Central memory CD4-positive, alpha-beta T cell (primary cell): ENCODE results near the gene CDK11B.
"Not testable (repeated sequence)": the region's sequence is repeated elsewhere in the genome, so short reads cannot be mapped to it uniquely, and the experiment has no call there.

ENCODE experiments used
- DNase-seq: peaks from one replicate; pipeline ENCODE4 v3.0.0; 2022
- total RNA-seq, 3 experiments: gene quantifications; one replicate each; lab custom pipeline; 2026; lab: John Stamatoyannopoulos, UW

CDK11B gene
- total RNA-seq: 38.9 to 81.2 (median 44.8) reads per million in 3 experiments

GRCh38 chr1:1658583-1659549 lies at the start of gene CDK11B:
Gene CDK11B (minus strand): TSS chr1:1659004. CDS start chr1:1657485, 1,519 bp downstream.
- DNase-seq: peak; percentile 98

DNA sequence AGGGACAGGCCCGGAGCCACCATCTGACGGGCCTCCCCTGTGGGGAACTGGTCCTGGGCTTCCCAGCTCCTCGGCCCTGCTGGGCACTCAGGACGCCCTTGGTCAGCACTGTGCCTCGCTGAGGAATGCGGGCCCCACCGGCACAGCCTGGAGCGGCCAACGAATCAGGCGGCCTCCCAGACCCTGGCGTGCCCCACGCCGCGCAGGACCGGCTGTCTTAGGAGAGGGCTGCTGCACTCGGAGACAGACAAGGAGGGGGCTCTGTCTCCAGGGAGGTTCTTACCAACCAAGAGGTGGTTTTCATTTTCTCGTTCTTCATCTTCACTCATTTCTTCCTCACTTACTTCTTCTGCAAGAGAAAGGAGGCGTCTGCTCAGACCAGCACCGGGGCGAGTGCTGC lies 49.1 kb upstream of the CDK11B start:
- not testable (repeated sequence) for DNase-seq

DNA sequence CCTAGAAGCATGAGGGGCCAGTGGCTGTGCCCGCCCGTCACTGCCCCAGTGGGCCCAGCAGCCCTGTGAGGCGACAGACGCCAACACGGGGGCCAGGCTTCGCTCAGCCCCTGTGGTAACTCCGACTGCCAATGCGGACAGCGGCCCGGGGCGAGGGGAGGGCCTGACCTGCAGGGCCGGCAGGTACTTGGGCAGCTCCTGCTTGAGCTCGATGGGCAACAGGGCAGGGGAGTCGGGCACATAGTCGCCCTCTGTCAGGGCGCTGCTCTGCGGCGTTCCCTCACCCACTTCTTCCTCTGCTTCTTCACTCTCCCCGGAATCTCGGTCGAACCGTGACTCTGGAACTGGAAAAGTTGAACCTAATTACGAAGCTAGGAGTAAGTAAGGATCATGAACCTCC lies 48.4 kb upstream of the CDK11B start:
- not testable (repeated sequence) for DNase-seq

DNA sequence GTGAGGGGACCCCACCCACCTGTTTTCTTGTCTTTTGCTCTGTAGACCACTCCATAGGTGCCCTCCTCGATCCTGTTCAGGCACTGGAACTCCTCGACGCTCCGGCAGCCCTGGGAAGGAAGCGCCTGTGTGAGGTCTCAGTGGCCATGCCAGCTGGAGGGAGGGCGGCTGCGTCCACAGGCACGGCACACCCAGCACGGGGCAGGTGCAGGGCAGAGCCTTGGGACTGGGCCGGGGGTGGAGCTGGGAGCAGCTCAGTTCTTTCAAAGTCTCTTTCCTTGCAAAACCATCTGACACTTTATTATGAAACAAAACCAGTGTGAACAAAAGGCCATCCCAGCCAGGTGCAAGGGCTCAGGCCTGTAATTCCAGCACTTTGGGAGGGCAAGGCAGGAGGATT lies 46.8 kb upstream of the CDK11B start:
- DNase-seq: not testable (repeated sequence)

DNA sequence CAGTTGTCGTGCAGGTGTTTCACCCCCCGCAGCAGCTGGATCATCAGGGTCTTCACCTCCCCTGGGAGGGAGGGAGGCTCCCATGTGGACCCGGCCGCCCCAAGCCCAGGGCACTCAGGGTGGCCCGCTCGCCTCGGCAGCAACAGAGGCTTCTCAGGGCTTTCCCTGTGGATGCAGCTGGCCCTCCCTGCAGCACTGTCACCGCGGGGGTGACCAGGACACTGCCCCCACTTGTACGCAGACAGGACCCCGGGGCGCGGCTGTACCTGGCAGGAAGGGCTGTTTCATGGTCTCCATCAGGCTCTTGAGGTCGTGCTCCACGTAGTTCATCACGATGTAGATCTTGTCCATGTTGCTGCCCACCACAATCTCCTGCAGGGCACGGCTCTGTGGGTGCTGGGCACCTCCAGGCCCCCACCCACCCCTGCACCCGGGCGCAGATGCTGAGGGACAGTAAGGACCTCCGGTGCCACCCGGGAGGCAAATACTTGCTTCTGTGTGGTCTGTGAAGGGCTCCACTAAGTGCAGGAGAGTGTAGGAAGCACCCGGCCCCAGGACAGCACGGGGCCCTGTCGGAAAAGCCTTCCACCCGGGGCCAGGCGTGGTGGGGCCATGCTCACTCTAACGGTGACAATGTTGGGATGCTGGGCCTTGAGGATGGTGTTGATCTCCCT lies 45.6 kb upstream of the CDK11B start:
- not testable (repeated sequence) for DNase-seq

GRCh38 chr1:1703796-1704195 lies 45.0 kb upstream of the CDK11B start:
- no peak for DNase-seq

DNA sequence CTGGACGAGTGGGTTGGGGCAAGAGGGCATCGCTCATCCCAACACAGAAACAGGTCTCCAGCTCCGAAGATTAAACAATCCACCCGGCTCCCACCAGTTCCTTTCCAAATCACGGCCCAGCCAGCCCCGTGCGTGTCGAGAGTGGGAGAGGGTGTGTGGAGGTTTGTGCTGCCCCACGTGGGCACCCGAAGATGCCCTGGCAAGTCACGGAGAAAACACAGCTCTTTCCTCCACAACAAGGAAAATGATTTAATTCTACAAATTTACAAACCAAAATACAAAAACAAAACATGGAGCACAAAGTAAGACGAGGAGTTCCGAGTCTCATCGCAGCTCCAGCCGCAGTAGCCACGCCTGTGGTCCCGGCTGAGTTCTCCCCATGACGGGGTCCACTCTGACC lies 43.7 kb upstream of the CDK11B start:
- not testable (repeated sequence) for DNase-seq

DNA sequence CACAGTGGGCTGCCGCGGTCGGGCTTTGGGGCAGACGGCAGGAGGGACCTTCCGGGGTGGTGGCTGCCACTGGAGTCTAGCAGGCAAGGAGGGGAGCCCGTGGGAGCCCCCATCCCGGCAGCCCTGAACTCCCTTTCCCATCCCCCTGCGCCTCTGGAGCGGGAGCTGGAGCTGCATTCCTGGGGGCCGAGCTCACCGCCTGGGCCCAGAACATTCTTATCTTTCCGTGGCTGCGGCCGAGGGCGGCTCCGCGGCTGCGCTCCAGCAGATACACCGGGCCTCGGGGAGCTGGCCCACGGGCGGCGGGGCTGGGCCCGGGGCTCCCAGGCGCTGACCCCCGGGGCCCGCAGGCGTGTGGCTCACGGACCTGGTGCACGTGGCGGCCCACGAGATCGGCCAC lies 41.8 kb upstream of the CDK11B start:
- DNase-seq: not testable (repeated sequence)

DNA sequence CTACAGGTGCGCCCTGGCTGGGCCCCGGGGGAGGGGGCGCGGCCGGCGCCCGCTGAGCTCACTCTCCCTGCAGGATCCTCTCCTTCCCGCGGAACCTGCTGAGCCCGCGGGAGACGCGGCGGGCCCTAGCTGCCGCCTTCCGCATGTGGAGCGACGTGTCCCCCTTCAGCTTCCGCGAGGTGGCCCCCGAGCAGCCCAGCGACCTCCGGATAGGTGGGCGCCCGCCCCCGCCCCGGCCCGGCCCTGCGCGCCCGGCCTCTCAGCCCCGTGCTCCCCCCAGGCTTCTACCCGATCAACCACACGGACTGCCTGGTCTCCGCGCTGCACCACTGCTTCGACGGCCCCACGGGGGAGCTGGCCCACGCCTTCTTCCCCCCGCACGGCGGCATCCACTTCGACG lies 41.3 kb upstream of the CDK11B start:
- DNase-seq: not testable (repeated sequence)

- not testable (repeated sequence) for DNase-seq
These were observed 40.3 kb upstream of the CDK11B start for GRCh38 chr1:1699061-1699460.

DNA sequence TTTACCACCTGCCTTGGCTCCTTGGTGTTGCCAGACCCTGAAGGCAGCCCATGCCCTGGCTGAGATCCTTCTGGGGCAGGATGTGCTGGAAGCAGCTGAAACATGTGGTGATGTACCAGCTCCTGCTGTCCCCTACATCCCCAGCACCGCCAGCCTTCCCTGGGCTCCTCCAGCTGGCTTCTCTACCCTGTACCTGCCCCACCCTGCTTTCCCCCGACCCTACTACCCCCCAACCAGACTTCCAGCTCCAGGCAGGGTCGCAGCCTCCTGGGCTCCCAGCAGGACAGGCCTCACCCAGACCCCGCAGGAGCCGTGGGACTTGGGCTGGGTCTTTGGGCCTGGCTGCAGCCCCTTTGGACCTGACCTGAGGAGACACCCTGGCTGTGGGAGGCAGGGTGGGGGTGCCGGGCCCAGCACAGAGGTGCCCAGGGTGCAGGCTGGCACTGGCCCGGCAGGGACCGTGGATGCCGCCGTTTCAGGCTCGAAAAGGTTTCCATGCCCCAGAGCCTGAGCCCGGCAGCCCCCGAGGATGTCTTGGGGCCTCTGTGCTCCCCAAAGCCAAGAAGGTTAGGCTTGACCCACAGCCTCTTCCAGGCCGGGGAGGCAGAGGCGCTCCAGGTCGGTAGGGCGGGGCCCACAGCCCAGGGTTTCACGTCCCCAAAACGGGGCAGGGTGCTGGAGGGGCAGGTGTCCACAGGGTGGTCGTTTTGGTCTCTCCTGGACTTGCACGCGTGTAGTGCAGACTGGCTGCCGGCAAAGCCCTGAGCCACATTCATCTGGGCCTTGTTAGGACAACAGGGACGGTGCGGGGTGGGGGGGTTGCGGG lies 38.8 kb upstream of the CDK11B start:
- not testable (repeated sequence) for DNase-seq

DNA sequence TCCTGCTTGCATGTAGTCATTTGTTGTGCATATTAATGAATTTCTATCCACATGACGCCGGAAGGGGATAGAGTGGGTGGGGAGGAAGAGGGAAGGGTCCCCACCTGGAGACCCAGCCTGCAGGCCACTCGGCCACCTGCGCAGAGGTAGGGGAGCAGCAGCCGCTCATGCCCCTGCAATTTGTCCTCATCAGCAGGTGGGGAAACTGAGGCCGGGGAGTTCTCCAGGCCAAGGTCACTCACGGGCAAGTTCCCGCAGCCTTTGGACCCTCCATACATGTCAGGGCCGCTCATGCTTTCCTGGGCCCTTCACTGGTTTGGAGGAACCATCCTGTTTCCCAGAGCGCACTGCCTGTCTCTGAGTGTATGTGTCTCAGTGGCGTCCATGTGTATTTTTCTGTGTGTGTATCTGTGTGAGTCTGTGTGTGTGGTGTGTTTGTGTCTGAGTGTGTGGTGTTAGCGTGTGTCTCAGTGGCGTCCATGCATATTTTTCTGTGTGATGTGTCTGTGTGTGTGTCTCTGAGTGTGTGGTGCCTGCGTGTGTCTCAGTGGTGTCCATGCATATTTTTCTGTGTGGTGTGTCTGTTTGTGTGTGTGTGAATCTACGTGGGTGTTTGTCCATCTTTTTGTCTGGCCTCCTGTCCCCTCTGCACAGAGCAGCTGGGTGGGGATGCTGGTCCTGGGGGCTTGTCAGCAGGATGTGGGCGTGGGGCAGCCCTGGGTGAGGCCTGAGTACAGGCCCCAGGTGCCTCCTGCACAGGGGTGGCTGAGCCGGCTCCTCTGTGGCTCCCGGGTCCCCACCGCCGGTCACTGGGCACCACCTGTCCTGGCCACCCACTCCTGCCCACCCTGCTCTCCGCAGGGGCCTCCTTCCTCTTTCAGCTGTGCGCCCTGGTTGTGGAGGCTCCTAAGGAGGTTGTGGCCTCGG lies 37.9 kb upstream of the CDK11B start:
- not testable (repeated sequence) for DNase-seq

- peak; percentile 97 for DNase-seq
These were observed 34.2 kb upstream of the CDK11B start, which contains the start of gene SLC35E2B for GRCh38 chr1:1692714-1693647. Gene SLC35E2B (minus strand): TSS chr1:1692795. CDS start chr1:1676699, 16,096 bp downstream.

DNA sequence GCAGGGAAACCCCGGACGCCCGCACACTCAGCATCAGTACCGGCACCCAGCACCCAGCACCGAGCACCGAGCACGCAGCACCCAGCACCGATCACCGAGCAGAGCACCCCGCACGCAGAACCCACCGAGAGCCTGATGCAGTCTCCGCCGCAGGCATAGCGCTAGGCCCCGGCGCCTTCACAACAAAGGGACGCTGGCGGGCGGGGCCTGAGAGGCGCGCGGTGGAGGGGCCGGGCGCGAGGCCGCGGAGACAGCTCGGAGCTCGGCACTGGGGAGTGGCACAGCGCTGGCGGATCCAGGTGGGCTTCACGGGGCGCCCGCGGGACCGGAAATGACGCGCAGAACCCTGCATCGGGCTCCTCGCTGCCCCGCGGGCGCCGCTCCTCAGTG lies 33.5 kb upstream of the CDK11B start:
- DNase-seq: not testable (repeated sequence)

GRCh38 chr1:1691443-1691842 lies 32.6 kb upstream of the CDK11B start:
- not testable (repeated sequence) for DNase-seq

GRCh38 chr1:1689526-1689925 lies 30.7 kb upstream of the CDK11B start:
- DNase-seq: not testable (repeated sequence)

- no peak for DNase-seq
These were observed 29.0 kb upstream of the CDK11B start for GRCh38 chr1:1687846-1688245.

DNA sequence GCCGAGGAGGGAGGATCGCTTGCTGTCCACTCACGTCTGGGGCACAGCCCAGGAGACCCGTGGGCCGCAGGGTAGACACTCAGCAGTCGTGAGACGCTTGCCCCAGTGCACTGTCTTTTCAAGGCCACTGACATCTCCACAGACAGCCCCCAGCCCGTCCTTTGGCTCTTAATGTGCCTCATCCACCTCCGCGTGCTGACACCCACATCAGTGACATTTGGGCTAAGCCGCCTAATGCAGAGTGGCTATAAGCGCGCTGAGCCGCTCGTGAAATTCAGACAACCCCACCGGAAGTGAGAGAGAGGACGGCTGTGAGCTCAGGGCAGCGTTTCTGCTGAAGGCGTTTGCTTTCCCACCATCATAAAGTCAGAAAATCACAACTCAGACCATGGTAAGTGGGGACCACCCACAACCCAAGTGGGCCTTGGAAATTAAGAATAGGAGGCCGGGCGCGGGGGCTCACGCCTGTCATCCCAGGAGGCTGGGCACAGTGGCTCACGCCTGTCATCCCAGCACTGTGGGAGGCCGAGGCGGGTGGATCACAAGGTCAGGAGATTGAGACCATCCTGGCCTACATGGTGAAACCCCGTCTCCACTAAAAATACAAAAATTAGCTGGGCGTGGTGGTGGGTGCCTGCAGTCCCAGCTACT lies 25.4 kb upstream of the CDK11B start:
- no peak for DNase-seq

GRCh38 chr1:1683104-1683905 lies 24.5 kb upstream of the CDK11B start:
- no peak for DNase-seq
